IPS-11a (cell line): ENCODE measurements around the gene CEP128.

Experiments
- H3K4me3 ChIP-seq: one replicate; pipeline ENCODE4 v1.5.1; 2013; ENCODE audit warnings: low read depth, low read length, control low read depth

Gene CEP128

DNA sequence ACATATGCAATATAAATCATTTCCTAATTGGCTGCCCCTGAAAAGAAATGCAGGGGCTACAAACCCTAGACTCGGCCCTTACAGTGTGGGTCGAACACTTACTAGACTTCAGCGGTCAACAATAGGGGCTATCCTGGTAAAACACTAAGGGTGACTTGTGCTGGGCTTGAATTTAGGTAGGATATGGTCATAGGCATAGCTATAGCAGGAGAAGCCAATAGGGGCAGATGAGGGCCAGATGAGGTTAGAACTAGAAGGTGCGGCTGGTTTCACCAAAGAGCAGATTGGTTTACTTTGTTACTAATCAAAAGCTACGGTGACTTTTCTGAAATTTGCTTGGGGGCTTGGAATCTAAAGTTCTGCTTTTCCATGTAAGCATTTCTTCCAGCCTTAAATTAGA, 447.9 kb downstream of the CEP128 start:
- no peak overlapping the region for H3K4me3 ChIP-seq

DNA sequence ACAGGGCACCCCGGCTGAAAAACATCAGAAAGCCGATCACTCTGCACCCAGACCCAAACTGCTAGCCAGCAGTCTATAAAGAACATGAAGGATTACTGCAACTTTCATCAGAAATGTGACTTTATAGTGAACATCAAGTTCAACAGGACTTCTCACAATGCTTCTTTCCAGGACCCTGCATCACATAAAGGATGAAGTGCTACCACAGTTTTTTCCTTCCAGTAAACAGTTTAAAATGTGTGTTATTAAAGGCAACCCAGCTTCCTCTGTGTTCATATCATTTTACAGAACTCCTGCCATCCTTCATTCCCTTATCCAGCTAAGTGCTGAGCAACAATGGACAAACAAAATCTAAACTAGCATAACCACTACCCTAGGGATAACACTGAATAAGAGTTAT, 449.9 kb downstream of the CEP128 start:
- no peak overlapping the region for H3K4me3 ChIP-seq

DNA sequence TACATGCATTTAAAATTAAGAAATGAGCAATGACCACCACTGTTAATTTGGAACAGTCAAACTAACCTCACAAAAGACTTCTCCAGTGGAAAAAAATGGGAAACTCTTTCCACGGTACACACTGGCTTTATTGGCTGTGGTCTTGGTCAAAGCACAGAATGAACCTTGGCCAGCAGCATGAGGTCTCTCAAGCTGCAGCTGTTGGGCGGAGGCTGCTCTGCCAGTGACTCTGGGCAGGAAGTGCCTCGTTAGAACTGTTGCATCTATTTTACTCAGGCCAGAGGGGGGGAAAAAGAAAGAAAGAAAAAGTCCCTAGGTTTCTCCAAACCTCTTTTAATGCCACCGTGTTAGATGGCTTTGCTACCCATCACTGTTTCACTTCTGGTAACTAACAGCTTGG, 450.4 kb downstream of the CEP128 start:
- H3K4me3 ChIP-seq, result no peak overlapping the region

DNA sequence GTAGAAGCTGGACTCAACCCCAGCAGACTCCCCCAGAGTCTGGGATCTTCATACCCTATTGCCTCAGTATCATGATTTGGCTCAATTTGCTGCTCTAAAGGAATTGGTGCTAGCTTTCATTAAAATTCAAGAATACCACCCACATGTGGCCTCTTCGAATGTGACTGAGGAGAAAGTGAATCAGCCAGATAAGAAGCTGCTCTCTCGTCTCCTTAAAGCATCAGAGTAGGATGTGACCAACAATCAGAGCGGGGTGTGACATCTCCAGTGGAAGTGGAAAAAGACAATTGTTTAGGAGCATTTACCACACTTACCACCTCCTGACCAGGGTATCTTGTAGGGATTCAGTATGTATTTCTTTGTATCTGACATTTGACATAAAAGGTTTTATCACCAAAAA, 452.0 kb downstream of the CEP128 start:
- H3K4me3 ChIP-seq, result no peak overlapping the region

DNA sequence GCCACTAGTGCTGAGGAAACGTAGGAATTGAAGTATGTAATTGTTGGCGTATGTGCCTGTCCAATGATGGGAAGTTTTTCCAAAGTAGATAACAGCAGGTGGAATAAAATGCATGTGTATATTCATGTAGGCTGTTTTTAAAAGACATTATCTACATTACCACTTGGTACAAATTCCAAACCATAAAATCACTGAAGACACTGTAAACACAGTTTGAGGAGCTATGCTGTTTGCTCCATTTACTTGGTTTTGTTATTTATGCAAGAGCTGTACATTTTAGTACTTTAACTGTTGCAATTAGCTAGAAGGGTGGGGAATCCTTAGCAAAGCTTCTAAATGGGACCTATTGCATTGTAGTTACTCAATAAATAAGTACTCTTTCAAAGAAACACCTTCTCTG, 455.8 kb downstream of the CEP128 start:
- H3K4me3 ChIP-seq, result no peak overlapping the region

DNA sequence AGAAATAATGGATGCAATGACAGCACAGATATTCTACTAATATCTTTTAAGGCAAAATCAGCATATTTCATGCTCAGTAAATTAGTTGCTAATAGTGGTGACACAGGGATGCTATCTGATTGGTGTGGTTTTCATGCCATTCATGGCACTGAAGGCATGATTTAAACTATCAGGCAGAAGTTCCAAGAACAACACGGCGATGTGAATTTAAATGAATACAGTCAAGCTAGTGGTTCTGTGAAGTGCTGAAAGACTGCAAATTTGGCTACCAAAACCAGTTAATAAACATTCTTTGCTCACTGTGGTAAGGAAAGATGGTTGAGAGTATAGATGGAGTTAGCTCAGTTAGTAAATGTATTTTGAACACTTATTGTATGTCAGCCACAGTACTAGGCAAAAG, 458.2 kb downstream of the CEP128 start:
- no peak overlapping the region for H3K4me3 ChIP-seq

DNA sequence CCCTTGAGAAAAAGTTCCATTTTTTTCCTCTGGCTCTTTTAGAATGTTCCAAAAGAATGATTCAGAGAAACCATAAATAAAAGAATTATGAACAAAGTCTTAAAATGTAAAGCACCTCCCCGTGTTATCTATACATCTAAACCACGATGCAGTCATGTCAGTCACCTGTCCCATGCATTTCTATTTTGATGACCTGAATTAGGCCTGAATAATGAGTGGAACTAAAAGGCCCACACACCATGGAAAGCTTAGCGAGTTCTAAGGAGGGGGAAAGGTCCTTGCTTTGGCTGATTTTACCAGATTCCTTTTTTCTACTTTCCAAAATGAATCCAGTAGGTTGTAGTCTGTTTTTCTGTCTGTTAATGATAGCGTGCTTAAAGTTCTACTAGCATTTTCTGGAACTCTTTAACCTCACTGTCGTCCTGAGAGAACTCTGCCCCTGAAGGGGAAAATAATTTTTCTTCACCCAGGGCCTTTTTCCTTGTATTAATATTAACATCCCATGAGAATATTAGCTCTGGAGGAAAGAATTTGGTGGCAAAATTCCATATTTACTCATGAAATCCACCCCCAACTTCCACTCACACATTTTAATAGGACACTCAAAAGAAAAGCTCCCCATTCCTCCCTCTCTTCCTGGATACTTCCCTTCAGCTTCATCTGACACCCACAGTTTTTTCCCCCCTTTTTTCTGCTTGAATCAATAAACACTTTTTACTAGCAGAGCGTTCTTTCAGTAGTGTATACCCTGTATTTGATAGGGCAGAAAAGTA, 464.0 kb downstream of the CEP128 start:
- H3K4me3 ChIP-seq, result no peak overlapping the region

DNA sequence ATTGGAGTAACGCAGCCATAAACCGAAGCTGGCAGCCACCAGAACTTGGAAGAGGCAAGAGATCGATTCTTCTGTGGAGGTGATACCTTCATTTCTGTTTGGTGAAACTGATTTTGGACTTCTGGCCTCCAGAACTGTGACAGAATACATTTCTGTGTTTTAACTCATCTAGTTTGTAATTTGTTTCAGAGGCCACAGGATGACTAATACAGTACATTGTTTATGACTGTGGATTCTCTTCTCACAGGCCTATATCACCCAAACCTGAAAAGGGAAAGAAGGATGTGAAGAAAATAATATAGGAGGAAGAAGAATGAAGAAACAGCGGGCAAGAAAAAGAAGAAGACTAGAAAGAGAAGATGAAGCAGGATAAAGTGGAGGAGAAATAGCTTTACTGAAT, 466.5 kb downstream of the CEP128 start:
- no peak overlapping the region for H3K4me3 ChIP-seq

DNA sequence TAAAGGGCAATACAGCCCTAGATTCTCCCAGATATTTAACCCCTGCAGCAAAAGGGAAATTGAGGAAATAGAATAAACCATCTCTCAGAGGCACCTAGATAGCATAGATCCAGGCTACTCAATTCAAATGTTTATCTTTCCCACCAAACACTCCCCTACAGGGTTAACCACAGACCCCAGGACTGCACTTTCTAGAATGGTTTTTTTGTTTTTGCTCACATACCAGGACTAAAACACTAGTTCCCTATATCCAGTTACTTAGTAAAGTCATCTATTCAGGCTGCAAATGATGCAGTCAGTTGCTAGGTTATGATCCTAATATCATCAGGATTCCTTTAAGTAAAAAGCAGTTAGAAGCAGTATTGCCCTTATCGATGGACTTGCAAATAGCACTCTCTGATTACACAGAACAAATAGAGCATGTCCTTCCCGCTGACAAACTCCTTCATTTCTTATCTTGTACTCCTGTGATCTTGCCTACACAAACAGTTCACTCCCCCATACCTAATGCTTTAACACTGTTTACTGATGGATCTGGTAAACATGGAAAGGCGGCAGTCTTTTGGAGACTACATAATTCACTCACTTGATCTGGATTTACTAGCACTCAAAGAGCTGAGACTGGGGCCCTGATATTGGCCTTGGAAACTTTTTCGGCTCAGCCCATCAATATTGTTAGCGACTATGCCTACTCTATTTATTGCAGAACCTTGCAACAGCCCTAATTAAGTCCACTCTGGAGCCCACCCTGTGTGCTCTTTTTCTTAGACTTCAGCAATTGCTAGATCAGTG, 473.0 kb downstream of the CEP128 start:
- no peak overlapping the region for H3K4me3 ChIP-seq

DNA sequence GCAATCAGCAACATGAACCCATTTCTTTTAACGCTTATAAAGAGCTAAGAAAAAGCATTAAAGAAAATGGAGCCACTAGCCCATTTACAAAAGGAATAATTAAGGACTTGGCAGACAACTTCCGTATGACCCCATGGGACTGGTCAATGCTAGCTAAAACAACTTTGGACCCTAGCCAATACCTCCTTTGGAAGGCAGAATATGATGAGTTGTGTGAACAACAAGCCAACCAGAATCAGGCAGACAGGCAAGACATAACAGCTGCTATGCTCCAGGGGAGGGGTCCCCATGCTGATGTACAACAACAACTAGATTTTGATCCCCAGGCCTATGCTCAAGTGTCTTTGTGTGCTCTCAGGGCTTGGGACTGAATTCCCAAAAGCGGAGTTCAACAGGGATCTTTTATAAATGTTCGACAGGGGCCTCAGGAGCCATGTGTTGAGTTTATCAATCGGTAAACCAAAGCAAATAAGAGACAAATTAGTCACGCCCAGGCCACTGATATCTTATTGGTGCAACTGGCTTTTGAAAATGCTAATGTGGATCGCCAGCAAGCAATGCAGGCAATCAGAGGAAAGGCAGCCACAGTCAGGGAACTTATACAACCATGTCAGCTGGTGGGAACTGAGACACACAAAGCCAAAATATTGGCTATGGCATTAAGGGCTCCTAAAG, 475.9 kb downstream of the CEP128 start:
- no peak overlapping the region for H3K4me3 ChIP-seq

DNA sequence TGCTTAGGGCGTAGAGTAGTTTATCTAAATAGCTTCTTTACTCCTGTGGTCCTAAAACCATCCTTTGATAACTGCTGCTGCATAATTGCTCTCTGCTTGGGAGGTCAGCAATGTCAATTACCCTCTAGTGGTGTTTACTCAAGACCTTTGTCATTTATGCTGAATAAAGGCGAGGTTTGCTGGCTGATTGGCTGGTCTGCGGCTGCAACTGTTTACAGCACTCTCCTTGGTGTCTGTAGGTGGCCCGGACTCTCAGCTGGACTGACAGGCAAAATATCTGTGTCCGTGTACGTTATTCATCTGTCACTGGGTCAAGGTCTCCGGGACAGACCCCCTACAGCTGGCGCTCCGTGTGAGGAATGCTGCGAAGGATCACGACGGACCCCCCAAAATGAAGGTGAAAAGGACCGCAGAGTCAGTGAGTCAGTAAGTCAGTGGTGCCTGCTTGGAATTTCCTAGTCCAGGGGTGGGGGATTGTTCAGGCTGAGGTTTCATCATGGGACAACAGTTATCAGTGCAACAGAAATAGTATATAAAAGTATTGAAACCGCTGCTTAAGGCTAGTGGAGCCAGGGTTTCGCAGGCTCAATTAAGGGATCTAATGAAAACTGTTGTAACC, 476.9 kb downstream of the CEP128 start:
- no peak overlapping the region for H3K4me3 ChIP-seq

DNA sequence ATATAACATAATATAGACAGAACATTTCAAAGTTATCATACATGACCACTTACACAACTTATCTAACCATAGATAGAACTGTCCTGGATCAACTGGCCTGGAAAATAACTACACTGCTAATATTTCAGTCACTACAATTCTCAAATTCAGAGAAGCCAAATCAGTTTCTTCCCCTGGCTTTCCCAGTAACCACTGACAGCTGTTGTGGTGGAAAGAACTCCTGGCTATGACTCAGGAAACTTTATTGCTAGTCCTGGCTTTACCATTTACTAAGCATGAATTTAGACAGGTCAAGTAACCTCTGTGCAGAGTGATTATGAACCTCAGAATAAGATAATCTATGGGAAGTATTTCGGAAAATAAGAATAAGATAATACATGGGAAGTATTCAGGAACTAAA, 485.3 kb downstream of the CEP128 start:
- no peak overlapping the region for H3K4me3 ChIP-seq

DNA sequence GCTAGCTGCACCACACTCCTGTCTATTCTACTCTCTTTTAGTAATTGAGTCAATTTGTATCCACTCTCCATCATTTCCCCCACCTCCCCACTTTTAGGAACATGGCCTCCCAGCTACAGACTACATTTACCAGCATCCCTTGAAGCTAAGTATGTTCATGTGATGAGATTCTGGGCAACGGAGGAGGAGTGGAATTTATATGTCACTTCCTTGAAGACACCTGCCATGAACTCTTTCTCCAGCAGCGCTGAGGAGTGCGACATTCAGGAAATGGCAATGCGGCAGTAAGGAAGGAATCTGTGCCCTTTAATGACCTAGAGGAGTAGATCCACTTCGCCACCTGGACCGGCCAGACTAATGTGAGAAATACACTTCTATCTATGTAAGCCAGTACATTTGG, 486.5 kb downstream of the CEP128 start:
- no peak overlapping the region for H3K4me3 ChIP-seq

DNA sequence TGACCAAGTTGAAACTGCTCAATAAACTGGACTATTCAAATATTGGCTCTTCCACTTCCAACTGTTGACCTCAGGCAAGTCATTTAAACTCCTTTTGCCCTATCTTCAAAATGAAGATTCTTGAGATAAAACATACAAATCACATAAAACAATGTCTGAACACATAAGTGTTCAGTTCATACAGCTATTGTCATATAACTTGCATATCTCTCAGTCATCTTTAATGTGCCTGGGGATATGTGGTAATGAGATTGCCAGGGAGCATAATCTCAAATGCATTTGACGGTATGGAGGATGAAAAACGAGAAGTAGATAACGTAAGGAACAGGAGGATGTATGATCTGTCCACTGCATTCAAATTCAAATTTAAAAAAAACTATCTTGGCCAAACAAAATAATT, 493.3 kb downstream of the CEP128 start:
- no peak overlapping the region for H3K4me3 ChIP-seq

DNA sequence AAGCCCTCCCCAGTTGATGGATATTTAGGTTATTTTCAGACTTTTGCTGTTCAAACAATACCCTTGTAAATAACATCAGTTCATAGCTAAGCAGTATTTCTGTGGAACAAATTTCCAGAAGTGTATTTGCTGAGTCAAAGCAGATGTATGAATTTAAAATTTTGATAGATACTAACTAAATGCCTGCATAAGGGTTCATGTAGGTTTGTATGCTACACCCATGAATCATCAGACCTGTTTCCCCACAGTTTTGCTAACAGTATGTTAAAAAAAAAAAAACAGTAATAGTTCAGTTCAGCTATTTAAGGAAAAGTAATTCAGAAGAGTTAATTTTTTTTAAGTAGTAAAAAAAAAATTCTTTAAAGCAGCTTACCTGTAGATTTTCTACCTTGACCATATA, 494.1 kb downstream of the CEP128 start:
- no peak overlapping the region for H3K4me3 ChIP-seq
